Transverse colon (tissue), 4 donors: Measurements from ENCODE around the gene ICA1. TPM values are rescaled to one million over a fixed set of nuclear protein-coding genes. Genes with fewer than 3 reads are reported as not detected.

Experiments
- DNase-seq: peaks from one replicate; pipeline ENCODE4 v3.0.0-alpha.2; 2019
- H3K27ac ChIP-seq, 4 donors: fragments of 200-600 bp; sonication (generic); 2 replicates each; pipeline ENCODE4 v1.5.1; 2016 to 2018; ENCODE audit warnings: inconsistent platforms in 4 of 4
- H3K27me3 ChIP-seq: fragments of 200-600 bp; sonication (generic); 2 replicates; pipeline ENCODE4 v1.5.1; 2017; ENCODE audit warnings: inconsistent platforms
- H3K36me3 ChIP-seq, 4 donors: fragments of 200-600 bp; sonication (generic); 2 replicates each; pipeline ENCODE4 v1.5.1; 2017 to 2019; ENCODE audit warnings: inconsistent platforms in 4 of 4
- H3K4me1 ChIP-seq, 4 donors: fragments of 200-600 bp; sonication (generic); 2 replicates each; pipeline ENCODE4 v1.5.1; 2017 to 2020; ENCODE audit warnings: inconsistent platforms in 4 of 4
- H3K4me3 ChIP-seq, 4 donors: fragments of 200-600 bp; sonication (generic); 1 replicate in 1 of 4; 2 replicates in 3 of 4; pipeline versions ENCODE4 v1.5.1 to v1.6.1; 2017 to 2019; ENCODE audit warnings: inconsistent platforms in 4 of 4
- H3K9me3 ChIP-seq, 2 donors: fragments of 200-600 bp; sonication (generic); 2 replicates each; pipeline ENCODE4 v1.5.1; 2017 to 2019; ENCODE audit warnings: inconsistent platforms in 2 of 2
- CTCF ChIP-seq, 5 experiments: fragments of 200-600 bp in 3 of 5; fragments of 450-650 bp in 2 of 5; sonication (generic) in 3 of 5; IDR thresholded peaks; 1 replicate in 2 of 5; 2 replicates in 3 of 5; pipeline ENCODE4 v1.5.1; 2016 to 2017; ENCODE audit warnings: antibody characterized with exemption in 5 of 5, inconsistent platforms in 3 of 5, mild to moderate bottlenecking in 2 of 5, moderate library complexity in 1 of 5
- EP300 ChIP-seq: sonication (generic); formaldehyde crosslinking; IDR thresholded peaks from one replicate; pipeline ENCODE4 v1.6.1; 2017; ENCODE audit warnings: antibody characterized with exemption, low read depth
- POLR2A ChIP-seq: fragments of 450-650 bp; IDR thresholded peaks from one replicate; pipeline ENCODE4 v1.6.1; 2016; ENCODE audit warnings: antibody characterized with exemption, mild to moderate bottlenecking, moderate library complexity
- POLR2AphosphoS5 ChIP-seq, 3 donors: sonication (generic); formaldehyde crosslinking; IDR thresholded peaks; one replicate each; pipeline ENCODE4 v1.6.1; 2016; ENCODE audit warnings: antibody characterized with exemption in 3 of 3
- WGBS, 2 donors: methylation state at CpG; one replicate each; pipeline ENCODE4 v1.1.5; 2018; ENCODE audit warnings: low coverage in 1 of 2; 5-methylcytosine and 5-hydroxymethylcytosine counted together
- in situ Hi-C, 4 donors: fragments of 200-750 bp; cut with MboI; loops; one replicate each; pipeline versions ENCODE4 v1.15.0 to v1.15.1; 2017; ENCODE audit warnings: low sequenced_read_pairs in 3 of 4, low pct_ligation_motif_present in 1 of 4, low pct_unique_long_range_greater_than_20kb in 1 of 4
- intact Hi-C: fragments of 100-400 bp; cut with DNase I; formaldehyde crosslinking; loops from one replicate; pipeline ENCODE4 v1.15.1; 2023; ENCODE audit warnings: low total_unique reads
- total RNA-seq, 4 donors: library from RNA; depleted of rRNA; stranded (reverse); fragments of >200 nt; gene quantifications; one replicate each; pipeline ENCODE4 v1.1.0, GENCODE V29; 2016

ICA1 gene
- total RNA-seq, 4 donors from 2014 or later: 47.9 to 79.4 (median 54.3) TPM

GRCh38 chr7:8086239-8086638 is 175.7 kb downstream of the ICA1 start:
- H3K9me3 ChIP-seq: no peaks in the 10 kb centered on the region
- in situ Hi-C loops (no loop called here), intact Hi-C loops (no loop called here)
- H3K36me3 ChIP-seq: no peaks in the 10 kb centered on the region
- 96 to 100% methylated on average over 1 to 6 of the region's 6 CpGs for WGBS, 2 donors
- H3K27me3 ChIP-seq: no peaks in the 10 kb centered on the region
- H3K27ac ChIP-seq: no peak overlapping the region
- H3K4me1 ChIP-seq: no peaks in the 10 kb centered on the region
- DNase-seq: no peak
- no peak overlapping the region for H3K4me3 ChIP-seq
- TF ChIP-seq EP300: no peak
- no peak for TF ChIP-seq CTCF (IDR thresholded peaks at IDR 0.05)
- TF ChIP-seq POLR2AphosphoS5 (IDR thresholded peaks at IDR 0.05): no peak
- no peak for TF ChIP-seq POLR2A

- WGBS, 2 donors: 90 to 92% methylated on average over 3 of the region's 3 CpGs
- no peaks in the 10 kb centered on the region for H3K27me3 ChIP-seq
- in situ Hi-C loops: no loop called here
These were observed 176.5 kb downstream of the ICA1 start for GRCh38 chr7:8085420-8085819.

GRCh38 chr7:8084836-8085235 is 177.1 kb downstream of the ICA1 start:
- H3K36me3 ChIP-seq: no peaks in the 10 kb centered on the region
- H3K4me1 ChIP-seq: no peaks in the 10 kb centered on the region
- H3K27me3 ChIP-seq: no peaks in the 10 kb centered on the region
- no peak for DNase-seq
- intact Hi-C loops: no loop called here
- no peaks in the 10 kb centered on the region for H3K9me3 ChIP-seq
- WGBS, 2 donors: 89 to 93% methylated on average over 5 of the region's 5 CpGs
- no peak overlapping the region for H3K4me3 ChIP-seq
- in situ Hi-C loops: no loop called here
- TF ChIP-seq EP300 (no peak), POLR2A (no peak), POLR2AphosphoS5 (IDR thresholded peaks at IDR 0.05) (no peak), CTCF (IDR thresholded peaks at IDR 0.05) (no peak)
- H3K27ac ChIP-seq: no peak overlapping the region

More at GRCh38 chr7:8085420-8085819, 176.5 kb downstream of the ICA1 start:
- no peak overlapping the region for H3K27ac ChIP-seq
- no peaks in the 10 kb centered on the region for H3K9me3 ChIP-seq
- no peak for TF ChIP-seq POLR2A
- no peak for TF ChIP-seq POLR2AphosphoS5 (IDR thresholded peaks at IDR 0.05)
- TF ChIP-seq CTCF (IDR thresholded peaks at IDR 0.05): no peak
- TF ChIP-seq EP300: no peak
- H3K36me3 ChIP-seq: no peaks in the 10 kb centered on the region
- DNase-seq: no peak
- intact Hi-C loops: no loop called here
- H3K4me3 ChIP-seq: no peak overlapping the region
- H3K4me1 ChIP-seq: no peaks in the 10 kb centered on the region

- in situ Hi-C loops: no loop called here
- Histone ChIP-seq H3K27ac (no peak overlapping the region), H3K36me3 (no peaks in the 10 kb centered on the region), H3K4me3 (no peak overlapping the region), H3K9me3 (no peaks in the 10 kb centered on the region), H3K4me1 (no peaks in the 10 kb centered on the region), H3K27me3 (no peaks in the 10 kb centered on the region)
- WGBS, 2 donors: 88 to 100% methylated on average over 2 of the region's 2 CpGs
- no peak for TF ChIP-seq POLR2AphosphoS5 (IDR thresholded peaks at IDR 0.05)
- no peak for TF ChIP-seq CTCF (IDR thresholded peaks at IDR 0.05)
- TF ChIP-seq EP300: no peak
- no peak for TF ChIP-seq POLR2A
- DNase-seq: no peak
- intact Hi-C loops: no loop called here
These were observed 179.2 kb downstream of the ICA1 start for GRCh38 chr7:8082762-8083161.
